Testis (tissue), 2 donors: ENCODE measurements around the gene NCCRP1.

Source experiments
- CTCF ChIP-seq, 3 experiments: fragments of 450-650 bp in 2 of 3; fragments of 200-600 bp in 1 of 3; sonication (generic) in 1 of 3; IDR thresholded peaks; one replicate each; pipeline ENCODE4 v1.5.1; 2016 to 2019; ENCODE audit warnings: antibody characterized with exemption in 3 of 3, mild to moderate bottlenecking in 2 of 3, moderate library complexity in 1 of 3
- POLR2A ChIP-seq: fragments of 450-650 bp; IDR thresholded peaks from one replicate; pipeline ENCODE4 v1.6.1; 2017; ENCODE audit warnings: antibody characterized with exemption, mild to moderate bottlenecking, moderate library complexity

GRCh38 chr19:39192846-39193245, 3.9 kb upstream of the NCCRP1 start:
- TF ChIP-seq CTCF (IDR thresholded peaks at IDR 0.05), result no peak
- no peak for TF ChIP-seq POLR2A
